ENCODE results near the gene EREG. TPM values are rescaled to one million over a fixed set of nuclear protein-coding genes. Genes with fewer than 3 reads are reported as not detected.
A peak's percentile ranks its signal among the peaks of the same experiment; 100 is the strongest.

The EREG gene
- polyA plus RNA-seq, 2 of the 4 experiments (the other 2 are of a cell fraction), result 34.0 to 102 TPM

DNA sequence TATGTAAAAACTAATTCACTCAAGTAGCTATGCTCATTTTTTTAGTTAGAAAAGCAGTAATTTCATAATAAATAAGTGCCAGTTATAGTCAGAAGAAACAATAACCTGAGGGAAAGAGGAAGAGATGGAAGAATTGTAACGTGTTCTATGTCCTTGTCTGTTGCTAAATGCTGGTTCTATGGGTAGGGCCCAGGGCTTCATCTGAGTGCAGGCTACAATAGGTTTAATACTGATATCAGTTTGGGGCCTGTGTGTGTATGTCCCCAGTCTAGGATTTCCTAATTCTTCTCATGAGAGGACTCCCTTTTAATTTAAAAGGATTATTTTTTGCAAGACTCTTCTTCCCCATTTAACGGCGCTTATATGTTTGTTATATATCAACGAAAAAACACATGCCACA, 3.3 kb upstream of the EREG start:
- CTCF ChIA-PET, result no interaction called here
- H3K4me1 ChIP-seq, result peaks cover 31% of the 10 kb centered on the region; the same call in 2 of the 3 replicates
- ATAC-seq (no peak), FAIRE-seq (no peak), DNase-seq (ENCODE audit: low read depth in 1 of 2, low spot score in 1 of 2) (no peak)
- POLR2A ChIA-PET, result no interaction called here
- H3K4me2 ChIP-seq, result no peak overlapping the region
- no peak for TF ChIP-seq GATA3 (IDR thresholded peaks at IDR 0.05; ENCODE audit: borderline replicate concordance)
- TF ChIP-seq HDAC2 (IDR thresholded peaks at IDR 0.05), result no peak
- TF ChIP-seq, protein P1, sequence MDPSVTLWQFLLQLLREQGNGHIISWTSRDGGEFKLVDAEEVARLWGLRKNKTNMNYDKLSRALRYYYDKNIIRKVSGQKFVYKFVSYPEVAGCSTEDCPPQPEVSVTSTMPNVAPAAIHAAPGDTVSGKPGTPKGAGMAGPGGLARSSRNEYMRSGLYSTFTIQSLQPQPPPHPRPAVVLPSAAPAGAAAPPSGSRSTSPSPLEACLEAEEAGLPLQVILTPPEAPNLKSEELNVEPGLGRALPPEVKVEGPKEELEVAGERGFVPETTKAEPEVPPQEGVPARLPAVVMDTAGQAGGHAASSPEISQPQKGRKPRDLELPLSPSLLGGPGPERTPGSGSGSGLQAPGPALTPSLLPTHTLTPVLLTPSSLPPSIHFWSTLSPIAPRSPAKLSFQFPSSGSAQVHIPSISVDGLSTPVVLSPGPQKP (IDR thresholded peaks at IDR 0.05; ENCODE audit: low read depth, low read length), result no peak
- TF ChIP-seq ZNF302 (CRISPR knock-in tag; IDR thresholded peaks at IDR 0.05), result no peak
- TF ChIP-seq MYC (IDR thresholded peaks at IDR 0.05; ENCODE audit: borderline replicate concordance, low read length), result no peak
- no peak for TF ChIP-seq NFE2L2 (conservative IDR thresholded peaks at IDR 0.05; ENCODE audit: low read length)
- no peak for TF ChIP-seq NPAS2 (CRISPR knock-in tag; IDR thresholded peaks at IDR 0.05; ENCODE audit: borderline replicate concordance)
- TF ChIP-seq TP53 (CRISPR knock-in tag; IDR thresholded peaks at IDR 0.05), result no peak
- no peak for TF ChIP-seq SMC3 (IDR thresholded peaks at IDR 0.05)
- TF ChIP-seq, protein P2, sequence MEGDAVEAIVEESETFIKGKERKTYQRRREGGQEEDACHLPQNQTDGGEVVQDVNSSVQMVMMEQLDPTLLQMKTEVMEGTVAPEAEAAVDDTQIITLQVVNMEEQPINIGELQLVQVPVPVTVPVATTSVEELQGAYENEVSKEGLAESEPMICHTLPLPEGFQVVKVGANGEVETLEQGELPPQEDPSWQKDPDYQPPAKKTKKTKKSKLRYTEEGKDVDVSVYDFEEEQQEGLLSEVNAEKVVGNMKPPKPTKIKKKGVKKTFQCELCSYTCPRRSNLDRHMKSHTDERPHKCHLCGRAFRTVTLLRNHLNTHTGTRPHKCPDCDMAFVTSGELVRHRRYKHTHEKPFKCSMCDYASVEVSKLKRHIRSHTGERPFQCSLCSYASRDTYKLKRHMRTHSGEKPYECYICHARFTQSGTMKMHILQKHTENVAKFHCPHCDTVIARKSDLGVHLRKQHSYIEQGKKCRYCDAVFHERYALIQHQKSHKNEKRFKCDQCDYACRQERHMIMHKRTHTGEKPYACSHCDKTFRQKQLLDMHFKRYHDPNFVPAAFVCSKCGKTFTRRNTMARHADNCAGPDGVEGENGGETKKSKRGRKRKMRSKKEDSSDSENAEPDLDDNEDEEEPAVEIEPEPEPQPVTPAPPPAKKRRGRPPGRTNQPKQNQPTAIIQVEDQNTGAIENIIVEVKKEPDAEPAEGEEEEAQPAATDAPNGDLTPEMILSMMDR (IDR thresholded peaks at IDR 0.05), result no peak
- TF ChIP-seq, protein P3, sequence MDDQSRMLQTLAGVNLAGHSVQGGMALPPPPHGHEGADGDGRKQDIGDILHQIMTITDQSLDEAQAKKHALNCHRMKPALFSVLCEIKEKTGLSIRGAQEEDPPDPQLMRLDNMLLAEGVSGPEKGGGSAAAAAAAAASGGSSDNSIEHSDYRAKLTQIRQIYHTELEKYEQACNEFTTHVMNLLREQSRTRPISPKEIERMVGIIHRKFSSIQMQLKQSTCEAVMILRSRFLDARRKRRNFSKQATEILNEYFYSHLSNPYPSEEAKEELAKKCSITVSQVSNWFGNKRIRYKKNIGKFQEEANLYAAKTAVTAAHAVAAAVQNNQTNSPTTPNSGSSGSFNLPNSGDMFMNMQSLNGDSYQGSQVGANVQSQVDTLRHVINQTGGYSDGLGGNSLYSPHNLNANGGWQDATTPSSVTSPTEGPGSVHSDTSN (IDR thresholded peaks at IDR 0.05), result no peak
- no peak for TF ChIP-seq EHF (CRISPR knock-in tag; IDR thresholded peaks at IDR 0.05)
- H3K27ac ChIP-seq, result 0 out of 6 replicates have a peak overlapping the region, but pooled peaks of 1 of the 2 experiments have one; percentile 35
- no peaks in the 10 kb centered on the region for H3K9me3 ChIP-seq
- 65% methylated on average over 4 of the region's 4 CpGs for WGBS (ENCODE audit: missing lambda C conversion rate)
- no peak overlapping the region for H3K4me3 ChIP-seq

DNA sequence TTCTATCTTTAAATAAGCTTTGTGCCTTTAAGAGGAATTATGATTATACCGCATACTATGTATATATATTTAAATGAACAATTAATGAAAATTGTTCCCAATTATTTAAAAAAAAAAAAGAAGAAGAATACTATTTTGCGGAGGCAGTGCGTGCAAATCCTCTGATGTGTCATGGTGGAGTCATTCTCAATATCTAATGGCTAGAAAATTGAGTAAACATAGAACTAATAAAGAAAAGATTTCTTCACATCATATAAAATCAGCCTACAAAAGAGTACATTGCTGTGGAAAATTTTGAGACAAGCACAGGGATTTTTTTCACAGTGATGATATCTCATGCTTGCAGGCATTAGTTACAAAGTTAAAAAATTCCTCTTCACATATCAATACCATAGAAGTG, 2.6 kb upstream of the EREG start:
- FAIRE-seq, result no peak
- TF ChIP-seq EHF (CRISPR knock-in tag; IDR thresholded peaks at IDR 0.05) (no peak), ZC3H11A (IDR thresholded peaks at IDR 0.05) (no peak), POLR2A (IDR thresholded peaks at IDR 0.05; ENCODE audit: low read length) (no peak), RNF2 (IDR thresholded peaks at IDR 0.05; ENCODE audit: borderline replicate concordance, low read depth) (no peak), BHLHE40 (IDR thresholded peaks at IDR 0.05; ENCODE audit: low read depth, low read length) (no peak), GATA3 (IDR thresholded peaks at IDR 0.05; ENCODE audit: borderline replicate concordance) (no peak), KDM5A (IDR thresholded peaks at IDR 0.05) (no peak), ZNF302 (CRISPR knock-in tag; IDR thresholded peaks at IDR 0.05) (no peak), SREBF2 (IDR thresholded peaks at IDR 0.05) (no peak), HOXA7 (CRISPR knock-in tag; IDR thresholded peaks at IDR 0.05) (no peak), ESRRA (IDR thresholded peaks at IDR 0.05; ENCODE audit: borderline replicate concordance, low read length) (no peak), POLR2AphosphoS2 (conservative IDR thresholded peaks at IDR 0.05; ENCODE audit: low read length) (no peak), NFE2L2 (conservative IDR thresholded peaks at IDR 0.05; ENCODE audit: low read length) (no peak), FOSL2 (IDR thresholded peaks at IDR 0.05) (no peak), FOSL2 (CRISPR knock-in tag; IDR thresholded peaks at IDR 0.05) (no peak), MAFK (IDR thresholded peaks at IDR 0.05; ENCODE audit: partially characterized antibody) (no peak)
- TF ChIP-seq, protein P4, sequence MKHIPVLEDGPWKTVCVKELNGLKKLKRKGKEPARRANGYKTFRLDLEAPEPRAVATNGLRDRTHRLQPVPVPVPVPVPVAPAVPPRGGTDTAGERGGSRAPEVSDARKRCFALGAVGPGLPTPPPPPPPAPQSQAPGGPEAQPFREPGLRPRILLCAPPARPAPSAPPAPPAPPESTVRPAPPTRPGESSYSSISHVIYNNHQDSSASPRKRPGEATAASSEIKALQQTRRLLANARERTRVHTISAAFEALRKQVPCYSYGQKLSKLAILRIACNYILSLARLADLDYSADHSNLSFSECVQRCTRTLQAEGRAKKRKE (CRISPR knock-in tag; IDR thresholded peaks at IDR 0.05; ENCODE audit: low read depth), result no peak
- TF ChIP-seq, protein P3 (IDR thresholded peaks at IDR 0.05), result no peak
- POLR2A ChIA-PET, result no interaction called here
- 57% methylated on average over 3 of the region's 3 CpGs for WGBS (ENCODE audit: missing lambda C conversion rate)
- CTCF ChIA-PET, result interaction anchor here (0.7 to 1.1 kb wide), 2 partner anchors 190 to 314 kb away, joined by 3 to 4 read pairs; no protein-coding TSS in a partner anchor
- no peak overlapping the region for H3K4me3 ChIP-seq
- peaks cover 31% of the 10 kb centered on the region; the same call in 2 of the 3 replicates for H3K4me1 ChIP-seq
- no peak for DNase-seq (ENCODE audit: low read depth in 1 of 2, low spot score in 1 of 2)
- no peak for ATAC-seq
- no peaks in the 10 kb centered on the region for H3K9me3 ChIP-seq
- peak overlapping the region; percentile 52 for H3K4me2 ChIP-seq
- H3K27ac ChIP-seq, result peak overlapping the region; percentile 13 to 51; a peak in 1 of 6 replicates

All from A549 (cell line).